ENCODE measurements around the gene CACNB4.
"Not testable (repeated sequence)": the region's sequence is repeated elsewhere in the genome, so short reads cannot be mapped to it uniquely, and the experiment has no call there.

Gene CACNB4

GRCh38 chr2:152098496-152099366 lies at the start of gene CACNB4:
Gene CACNB4 (minus strand): TSS chr2:152099044.
- no peak for DNase-seq (ENCODE audit: low read depth)

- DNase-seq (ENCODE audit: low read depth): no peak
Measured at GRCh38 chr2:152134488-152135280, 35.8 kb upstream of the CACNB4 start.

GRCh38 chr2:152132306-152132705 lies 33.5 kb upstream of the CACNB4 start:
- no peak for DNase-seq (ENCODE audit: low read depth)

- DNase-seq (ENCODE audit: low read depth): no peak
Measured at GRCh38 chr2:152127628-152128027, 28.8 kb upstream of the CACNB4 start.

- DNase-seq (ENCODE audit: low read depth): no peak
Measured at GRCh38 chr2:152126664-152127063, 27.8 kb upstream of the CACNB4 start.

GRCh38 chr2:152122161-152122560 lies 23.3 kb upstream of the CACNB4 start:
- DNase-seq (ENCODE audit: low read depth): no peak

GRCh38 chr2:152120430-152120829 lies 21.6 kb upstream of the CACNB4 start:
- DNase-seq (ENCODE audit: low read depth): no peak

- DNase-seq (ENCODE audit: low read depth): no peak
Measured at GRCh38 chr2:152115952-152116351, 17.1 kb upstream of the CACNB4 start.

- DNase-seq (ENCODE audit: low read depth): no peak
Measured at GRCh38 chr2:152114366-152114765, 15.5 kb upstream of the CACNB4 start.

GRCh38 chr2:152107140-152107539 lies 8.3 kb upstream of the CACNB4 start:
- DNase-seq (ENCODE audit: low read depth): not testable (repeated sequence)

GRCh38 chr2:152106464-152106863 lies 7.6 kb upstream of the CACNB4 start:
- DNase-seq (ENCODE audit: low read depth): no peak

GRCh38 chr2:152103271-152103670 lies 4.4 kb upstream of the CACNB4 start:
- no peak for DNase-seq (ENCODE audit: low read depth)

GRCh38 chr2:152100961-152101360 lies 2.1 kb upstream of the CACNB4 start:
- no peak for DNase-seq (ENCODE audit: low read depth)

- DNase-seq (ENCODE audit: low read depth): no peak
Measured at GRCh38 chr2:152099367-152100050, 665 bp upstream of the CACNB4 start.

GRCh38 chr2:152097801-152098495 lies 896 bp downstream of the CACNB4 start:
- DNase-seq (ENCODE audit: low read depth): no peak

GRCh38 chr2:152097290-152097800 lies 1.5 kb downstream of the CACNB4 start:
- no peak for DNase-seq (ENCODE audit: low read depth)

GRCh38 chr2:152095146-152095545 lies 3.7 kb downstream of the CACNB4 start:
- no peak for DNase-seq (ENCODE audit: low read depth)

GRCh38 chr2:152094014-152094413 lies 4.8 kb downstream of the CACNB4 start:
- no peak for DNase-seq (ENCODE audit: low read depth)

GRCh38 chr2:152093464-152093863 lies 5.4 kb downstream of the CACNB4 start:
- no peak for DNase-seq (ENCODE audit: low read depth)

GRCh38 chr2:152092095-152092494 lies 6.7 kb downstream of the CACNB4 start:
- no peak for DNase-seq (ENCODE audit: low read depth)

GRCh38 chr2:152090726-152091125 lies 8.1 kb downstream of the CACNB4 start:
- DNase-seq (ENCODE audit: low read depth): not testable (repeated sequence)

- no peak for DNase-seq (ENCODE audit: low read depth)
Measured at GRCh38 chr2:152089238-152089637, 9.6 kb downstream of the CACNB4 start.

All from HS-27A (cell line).